Iris pigment epithelial cell (primary cell): Measurements from ENCODE around the gene IFI16.
"Not testable (repeated sequence)": the region's sequence is repeated elsewhere in the genome, so short reads cannot be mapped to it uniquely, and the experiment has no call there.

Experiments
- DNase-seq: peaks from one replicate; pipeline ENCODE4 v3.0.0-alpha.2; 2011; ENCODE audit warnings: low read depth

IFI16 gene

GRCh38 chr1:159100589-159100988, 90.9 kb downstream of the IFI16 start:
- no peak for DNase-seq

GRCh38 chr1:159103021-159103420, 93.3 kb downstream of the IFI16 start:
- not testable (repeated sequence) for DNase-seq
